HL-60/S4 (cell line): Measurements from ENCODE around the gene EIF3K.

Experiments
- in situ Hi-C: fragments of 300-500 bp; cut with MboI; formaldehyde crosslinking; loops from 2 replicates; pipeline ENCODE4 v1.14.3; 2022; ENCODE audit warnings: low sequenced_read_pairs

EIF3K gene

DNA sequence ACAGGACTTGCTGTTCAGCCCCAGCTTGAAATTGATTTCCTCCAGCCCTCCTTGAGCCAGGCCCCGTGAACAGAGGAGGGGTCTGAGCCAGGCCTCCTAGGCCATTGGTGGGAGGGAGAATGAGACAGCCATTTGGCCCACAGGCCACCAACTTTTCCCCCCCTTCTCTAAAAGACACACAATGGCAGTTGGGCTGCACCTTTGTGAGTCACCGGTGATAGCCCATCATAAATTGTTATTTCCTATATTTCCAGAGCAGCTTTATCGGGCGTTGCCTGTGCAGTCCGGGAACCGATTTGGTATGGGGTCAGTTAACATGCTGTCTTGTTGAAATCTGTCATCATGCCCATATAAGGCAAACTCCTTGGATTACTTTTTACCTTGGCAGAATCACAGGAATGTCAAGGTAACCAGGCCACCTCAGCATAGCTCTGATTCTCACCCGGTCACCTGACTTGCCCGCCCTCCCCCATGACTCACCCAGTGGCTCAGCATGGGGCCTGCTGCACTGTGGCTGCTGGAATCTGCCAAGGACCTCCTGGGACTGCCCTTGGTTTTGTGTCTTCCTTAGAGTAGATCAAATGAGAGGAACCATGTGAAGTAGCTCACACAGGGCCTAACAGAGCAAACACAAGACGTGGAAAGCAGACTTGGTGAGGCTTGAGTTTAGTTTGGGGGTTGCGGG, 64.5 kb downstream of the EIF3K start:
- in situ Hi-C loops = no loop called here

DNA sequence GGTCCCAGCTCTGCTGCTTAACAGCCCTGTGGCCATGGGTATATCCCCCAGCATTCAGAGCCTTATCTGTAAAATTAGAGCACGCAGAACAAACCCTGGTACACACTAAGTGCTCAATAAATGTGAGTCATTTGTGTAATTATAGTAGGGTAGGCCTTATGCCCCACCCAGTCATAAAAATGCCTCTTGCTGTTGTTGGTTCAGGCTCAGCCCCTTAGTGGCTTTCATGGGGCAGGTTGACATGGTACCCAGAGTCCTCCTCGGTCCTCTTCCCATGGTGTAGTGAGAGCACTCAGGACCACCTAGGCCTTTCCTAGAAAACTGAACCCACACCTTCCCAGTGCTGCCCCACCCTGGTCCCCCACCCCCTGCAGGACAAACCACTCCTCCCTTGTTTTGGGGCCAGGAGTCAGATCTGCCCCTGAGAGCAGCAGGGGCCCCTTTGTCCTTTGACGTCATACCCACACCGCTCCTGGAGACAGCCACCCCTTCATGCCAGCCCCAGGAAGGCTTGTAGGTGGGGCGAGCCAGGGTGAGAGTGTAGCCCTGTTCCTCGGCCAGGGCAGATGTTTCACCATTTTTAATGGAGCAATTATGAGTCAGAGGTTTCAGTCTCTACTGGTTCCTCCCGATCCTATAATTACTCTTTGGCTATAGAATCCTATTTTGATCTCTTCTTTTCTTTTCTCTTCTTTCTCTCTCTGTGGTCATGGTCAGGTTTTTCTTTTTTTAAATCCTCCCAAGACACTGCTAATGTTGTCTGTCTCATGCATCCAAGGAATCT, 65.3 kb downstream of the EIF3K start:
- in situ Hi-C loops = no loop called here

DNA sequence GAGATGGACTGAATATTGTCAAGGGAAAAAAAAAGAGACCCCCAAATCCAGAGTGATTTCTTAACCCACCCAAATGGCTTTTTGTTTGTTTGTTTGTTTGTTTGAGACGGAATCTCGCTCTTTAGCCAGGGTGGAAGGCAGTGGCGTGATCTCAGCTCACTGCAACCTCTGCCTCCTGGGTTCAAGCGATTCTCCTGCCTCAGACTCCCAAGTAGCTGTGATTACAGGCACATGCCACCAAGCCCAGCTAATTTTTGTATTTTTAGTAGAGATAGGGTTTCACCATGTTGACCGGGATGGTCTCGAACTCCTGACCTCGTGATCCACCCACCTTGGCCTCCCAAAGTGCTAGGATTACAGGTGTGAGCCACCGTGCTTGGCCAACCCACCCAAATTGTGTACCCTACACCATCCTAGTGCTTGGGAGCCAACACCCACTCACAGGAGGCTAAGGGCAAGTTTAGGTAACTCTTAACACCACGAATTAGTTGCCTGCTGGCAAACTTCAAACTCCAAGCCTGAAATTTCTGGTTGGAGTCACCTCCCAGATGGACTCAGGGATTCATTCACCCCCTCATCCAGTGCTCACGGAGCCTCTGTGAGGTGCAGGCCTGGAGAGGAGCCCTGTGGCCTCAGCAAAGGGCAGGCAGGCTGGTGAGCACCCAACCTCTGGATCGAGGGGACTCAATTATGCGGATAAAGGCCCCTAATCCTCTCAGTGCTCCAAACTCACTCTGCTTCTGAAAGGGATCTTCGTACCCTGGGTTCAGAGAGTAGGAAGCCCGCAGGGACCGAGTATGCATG, 66.1 kb downstream of the EIF3K start:
- in situ Hi-C loops = no loop called here

DNA sequence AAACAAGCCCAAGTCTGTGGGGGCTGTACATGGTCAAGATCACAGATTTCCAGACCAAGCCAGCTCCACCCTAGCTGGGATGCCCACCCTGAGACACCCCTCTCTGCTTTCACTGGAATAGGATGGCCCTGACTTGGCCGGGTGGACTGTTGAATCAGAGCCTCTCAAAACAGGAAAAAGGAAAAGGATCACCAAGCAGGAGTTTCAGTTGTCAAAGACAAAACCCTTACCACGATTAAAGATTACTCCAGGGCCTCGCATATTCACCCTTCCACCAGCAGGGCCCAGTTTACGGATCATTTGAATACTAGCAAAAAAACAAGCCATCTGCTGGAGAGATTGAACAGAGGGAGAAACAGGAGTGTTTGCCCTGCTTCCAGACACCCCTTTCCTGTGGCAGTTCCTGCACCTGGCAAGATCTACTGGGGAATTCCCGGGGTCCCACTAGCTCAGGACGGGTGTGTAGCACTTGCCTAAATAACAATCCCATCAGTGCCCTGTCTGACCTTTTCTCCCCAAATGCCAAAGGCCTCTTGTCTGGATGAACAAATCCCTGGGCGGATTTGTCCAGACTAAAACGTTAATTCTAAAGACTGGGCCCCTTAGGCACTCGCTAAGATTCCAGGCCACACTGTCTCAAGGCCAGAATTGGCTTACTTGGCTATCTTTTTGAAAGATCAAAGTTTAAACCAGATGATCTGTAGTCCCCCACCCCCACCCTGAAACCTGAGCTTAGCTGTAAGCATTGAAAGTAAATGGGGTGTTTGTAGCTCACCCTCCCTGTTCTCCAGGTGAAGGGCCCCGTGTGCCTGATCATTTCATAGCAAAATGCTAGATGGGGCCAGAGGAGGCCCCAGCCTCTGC, 66.9 kb downstream of the EIF3K start:
- in situ Hi-C loops = no loop called here

DNA sequence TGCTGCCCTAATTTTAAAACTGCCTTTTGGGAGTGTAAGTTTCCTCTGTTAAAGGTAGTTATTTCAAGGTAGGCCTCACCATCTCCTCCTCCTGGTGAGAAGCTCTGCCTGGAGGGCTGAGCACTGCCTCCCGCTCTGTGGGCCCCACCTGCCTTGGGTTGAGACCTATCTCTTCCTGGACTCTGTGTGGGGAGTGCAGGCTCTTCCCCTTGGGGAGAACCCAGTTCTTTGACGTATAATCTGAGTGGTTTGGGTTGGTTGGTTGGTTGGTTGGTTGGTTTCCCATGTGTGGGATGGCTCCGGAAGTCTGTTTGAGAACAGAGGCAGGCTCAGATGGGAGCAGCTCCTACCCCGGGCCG, 67.5 kb downstream of the EIF3K start:
- in situ Hi-C loops = no loop called here
